HepG2 (cell line): ENCODE results near the gene COL4A2.

Experiments used
- CTCF ChIP-seq: sonication (generic); formaldehyde crosslinking; IDR thresholded peaks from 2 replicates; pipeline ENCODE4 v1.5.0; 2020; ENCODE audit warnings: mild to moderate bottlenecking, missing genetic modification reagents, moderate library complexity
- EZH2 ChIP-seq: conservative IDR thresholded peaks from 2 replicates; pipeline ENCODE4 v1.6.1; 2012; ENCODE audit warnings: mild to moderate bottlenecking, low read depth, low read length, moderate library complexity
- FOXO1 ChIP-seq: sonication (generic); formaldehyde crosslinking; IDR thresholded peaks from 2 replicates; pipeline ENCODE4 v1.4.0; 2020; ENCODE audit warnings: missing genetic modification reagents
- NAIF1 ChIP-seq: sonication (generic); formaldehyde crosslinking; IDR thresholded peaks from 2 replicates; pipeline ENCODE4 v1.5.0; 2020; ENCODE audit warnings: mild to moderate bottlenecking, missing genetic modification reagents, borderline replicate concordance
- RAD21 ChIP-seq: fragments of 450-650 bp; formaldehyde crosslinking; IDR thresholded peaks from 2 replicates; pipeline ENCODE4 v1.5.0; 2020; ENCODE audit warnings: mild to moderate bottlenecking
- SIN3A ChIP-seq: IDR thresholded peaks from 2 replicates; pipeline ENCODE4 v1.6.1; 2011; ENCODE audit warnings: low read depth, mild to moderate bottlenecking, control low read depth, low read length, borderline replicate concordance
- SMAD9 ChIP-seq: sonication (generic); formaldehyde crosslinking; IDR thresholded peaks from 2 replicates; pipeline ENCODE4 v1.5.1; 2020; ENCODE audit warnings: mild to moderate bottlenecking, missing genetic modification reagents
- TCF7 ChIP-seq: sonication (generic); IDR thresholded peaks from 2 replicates; pipeline ENCODE4 v1.6.1; 2016; ENCODE audit warnings: antibody characterized with exemption, low read depth
- ZBTB2 ChIP-seq: sonication (generic); formaldehyde crosslinking; IDR thresholded peaks from 2 replicates; pipeline ENCODE4 v1.8.0; 2022; ENCODE audit warnings: low read depth, missing genetic modification reagents
- ZBTB26 ChIP-seq: IDR thresholded peaks from 2 replicates; pipeline ENCODE4 v1.6.1; 2016; ENCODE audit warnings: missing compliant biosample characterization, missing genetic modification reagents, borderline replicate concordance

GRCh38 chr13:110314516-110315245 is 7.6 kb downstream of the COL4A2 start:
- TF ChIP-seq RAD21 (CRISPR knock-in tag): no peak
- no peak for TF ChIP-seq TCF7
- TF ChIP-seq ZBTB26 (CRISPR knock-in tag): no peak
- TF ChIP-seq ZBTB2 (CRISPR knock-in tag): no peak
- TF ChIP-seq SMAD9: no peak
- no peak for TF ChIP-seq SIN3A
- TF ChIP-seq FOXO1 (CRISPR knock-in tag): no peak
- no peak for TF ChIP-seq CTCF (CRISPR knock-in tag)
- TF ChIP-seq EZH2: no peak
- TF ChIP-seq NAIF1 (CRISPR knock-in tag): no peak
